Measurements from ENCODE around the gene PLCB2.

- TF ChIP-seq EZH2 (IDR thresholded peaks at IDR 0.05; ENCODE audit: borderline replicate concordance, insufficient read depth, low read depth, low read length, poor library complexity, severe bottlenecking) (no peak), CTCF (IDR thresholded peaks at IDR 0.05) (peak; percentile 100)
These were observed 33.1 kb downstream of the PLCB2 start for GRCh38 chr15:40274350-40275274.
